Keratinocyte (primary cell): ENCODE measurements around the gene VPS35L. TPM values are rescaled to one million over a fixed set of nuclear protein-coding genes. Genes with fewer than 3 reads are reported as not detected.

Experiments
- DNase-seq: peaks from one replicate; pipeline ENCODE4 v3.0.0-alpha.2; 2011; ENCODE audit warnings: low read depth, missing footprints, low spot score
- FAIRE-seq: peaks from 2 replicates; lab custom pipeline; 2011; peaks lifted over from hg19 to GRCh38; lab: Jason Lieb, UNC
- H2AFZ ChIP-seq: 2 replicates; pipeline ENCODE4 v1.6.0; 2012; ENCODE audit warnings: low read length, control low read depth, inconsistent platforms; ENCODE audit not compliant: control insufficient read depth
- H3K27ac ChIP-seq: 2 replicates; pipeline ENCODE4 v1.5.1; 2011; ENCODE audit warnings: low read length; ENCODE audit not compliant: control insufficient read depth, insufficient read depth
- H3K27me3 ChIP-seq: 3 replicates; pipeline ENCODE4 v1.6.0; 2011; ENCODE audit warnings: low read length; ENCODE audit not compliant: control insufficient read depth, insufficient read depth; ENCODE audit errors: extremely low read depth
- H3K36me3 ChIP-seq, 2 experiments: 2 replicates in 1 of 2; 3 replicates in 1 of 2; pipeline ENCODE4 v1.5.1; 2011; ENCODE audit warnings: low read length in 2 of 2, mild to moderate bottlenecking in 1 of 2; ENCODE audit not compliant: control insufficient read depth in 2 of 2, insufficient read depth in 2 of 2; ENCODE audit errors: extremely low read depth in 1 of 2
- H3K4me1 ChIP-seq: 3 replicates; pipeline ENCODE4 v1.5.1; 2011; ENCODE audit warnings: low read length; ENCODE audit not compliant: control insufficient read depth, insufficient read depth; ENCODE audit errors: extremely low read depth
- H3K4me2 ChIP-seq: 3 replicates; pipeline ENCODE4 v1.6.0; 2011; ENCODE audit warnings: low read depth, low read length; ENCODE audit not compliant: control insufficient read depth, insufficient read depth; ENCODE audit errors: extremely low read depth
- H3K4me3 ChIP-seq, 3 experiments: fragments of 200-600 bp in 1 of 3; sonication (generic) in 1 of 3; 2 replicates in 2 of 3; 3 replicates in 1 of 3; pipeline ENCODE4 v1.5.1; 2011 to 2016; ENCODE audit warnings: low read length in 3 of 3, mild to moderate bottlenecking in 3 of 3, control low read depth in 2 of 3, inconsistent platforms in 1 of 3, low read depth in 1 of 3, mixed read lengths in 1 of 3, mixed run types in 1 of 3, moderate library complexity in 1 of 3; ENCODE audit not compliant: control insufficient read depth in 2 of 3, insufficient read depth in 2 of 3; ENCODE audit errors: extremely low read depth in 1 of 3
- H3K79me2 ChIP-seq: 2 replicates; pipeline ENCODE4 v1.6.0; 2012; ENCODE audit warnings: low read length; ENCODE audit not compliant: control insufficient read depth, insufficient read depth
- H3K9ac ChIP-seq: 3 replicates; pipeline ENCODE4 v1.6.0; 2011; ENCODE audit warnings: low read length; ENCODE audit not compliant: control insufficient read depth, insufficient read depth; ENCODE audit errors: extremely low read depth
- H3K9me1 ChIP-seq: 3 replicates; pipeline ENCODE4 v1.6.0; 2011; ENCODE audit warnings: low read length; ENCODE audit not compliant: control insufficient read depth, insufficient read depth; ENCODE audit errors: extremely low read depth
- H3K9me3 ChIP-seq: 2 replicates; pipeline ENCODE4 v1.5.1; 2012; ENCODE audit warnings: low read depth, low read length; ENCODE audit not compliant: control insufficient read depth
- H4K20me1 ChIP-seq: 3 replicates; pipeline ENCODE4 v1.6.0; 2011; ENCODE audit warnings: low read length; ENCODE audit not compliant: control insufficient read depth, insufficient read depth; ENCODE audit errors: extremely low read depth
- EZH2 ChIP-seq: IDR thresholded peaks from one replicate; pipeline ENCODE4 v1.6.1; 2012; ENCODE audit warnings: inconsistent platforms, mild to moderate bottlenecking, low read length, moderate library complexity
- dilution Hi-C: fragments of 300-500 bp; cut with MboI; formaldehyde crosslinking; loops from one replicate; pipeline ENCODE4 v1.7.0; 2020; ENCODE audit warnings: low sequenced_read_pairs; ENCODE audit not compliant: extremely low pct_ligation_motif_present
- polyA plus RNA-seq, 5 experiments: library from polyadenylated mRNA; depleted of rRNA in 3 of 5; stranded (reverse) in 3 of 5; stranded (forward) in 1 of 5; unstranded in 1 of 5; fragments of >200 nt; gene quantifications; 1 replicate in 1 of 5; 2 replicates in 3 of 5; 3 replicates in 1 of 5; pipeline versions ENCODE4 v1.2.1 to v1.2.3, GENCODE V29; 2011 to 2012; ENCODE audit warnings: missing spikeins in 2 of 5, low read depth in 1 of 5, low replicate concordance in 1 of 5
- TF ChIP-seq, protein P1 (sequence below), 3 experiments: IDR thresholded peaks in 1 of 3; conservative IDR thresholded peaks in 1 of 3; optimal IDR thresholded peaks in 1 of 3; 2 replicates in 2 of 3; 3 replicates in 1 of 3; pipeline versions ENCODE3 to v1.5.1; 2011; ENCODE audit warnings: low read length in 3 of 3, mild to moderate bottlenecking in 3 of 3, moderate library complexity in 2 of 3, control low read depth in 1 of 3, inconsistent platforms in 1 of 3; ENCODE audit not compliant: insufficient read depth in 2 of 3; ENCODE audit errors: extremely low read depth in 1 of 3

VPS35L gene
- polyA plus RNA-seq, 1 donor (not counting 4 experiments of a cell fraction or from before 2014, with no cell fraction given) = 22.1 TPM

DNA sequence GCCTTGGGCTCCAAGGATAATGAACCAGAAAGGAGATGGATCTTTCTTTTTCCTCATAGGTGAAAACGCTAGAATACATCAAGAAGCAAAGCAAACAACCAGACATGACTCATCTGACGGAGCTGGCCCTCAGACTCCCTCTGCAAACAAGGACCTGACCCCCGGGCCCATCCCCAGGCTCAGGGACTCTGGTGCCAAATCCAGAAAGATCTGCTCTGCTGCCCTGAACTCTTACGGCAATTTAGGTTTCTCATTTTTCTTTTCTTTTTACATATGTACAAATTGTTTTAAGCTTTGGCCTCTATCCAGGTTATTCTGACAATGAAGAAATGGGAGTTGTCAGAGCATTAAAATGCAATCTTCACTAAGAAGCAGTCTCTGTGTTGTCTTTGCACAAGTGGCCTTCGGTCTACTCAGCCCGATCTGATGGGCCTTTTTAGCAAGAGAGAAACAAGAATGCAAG is 144.8 kb downstream of the VPS35L start:
- Histone ChIP-seq H3K27me3 (no peaks in the 10 kb centered on the region), H3K4me2 (no peak overlapping the region), H4K20me1 (peaks cover 12% of the 10 kb centered on the region), H3K9ac (no peak overlapping the region), H3K4me3 (no peak overlapping the region), H3K4me1 (peaks cover 25% of the 10 kb centered on the region), H3K9me3 (peaks cover 2% of the 10 kb centered on the region), H3K79me2 (no peaks in the 10 kb centered on the region), H2AFZ (no peak overlapping the region), H3K27ac (no peak overlapping the region), H3K36me3 (peaks cover 10 to 23% of the 10 kb centered on the region in 2 experiments), H3K9me1 (no peaks in the 10 kb centered on the region)
- dilution Hi-C loops = no loop called here
- DNase-seq = no peak
- TF ChIP-seq, protein P1, sequence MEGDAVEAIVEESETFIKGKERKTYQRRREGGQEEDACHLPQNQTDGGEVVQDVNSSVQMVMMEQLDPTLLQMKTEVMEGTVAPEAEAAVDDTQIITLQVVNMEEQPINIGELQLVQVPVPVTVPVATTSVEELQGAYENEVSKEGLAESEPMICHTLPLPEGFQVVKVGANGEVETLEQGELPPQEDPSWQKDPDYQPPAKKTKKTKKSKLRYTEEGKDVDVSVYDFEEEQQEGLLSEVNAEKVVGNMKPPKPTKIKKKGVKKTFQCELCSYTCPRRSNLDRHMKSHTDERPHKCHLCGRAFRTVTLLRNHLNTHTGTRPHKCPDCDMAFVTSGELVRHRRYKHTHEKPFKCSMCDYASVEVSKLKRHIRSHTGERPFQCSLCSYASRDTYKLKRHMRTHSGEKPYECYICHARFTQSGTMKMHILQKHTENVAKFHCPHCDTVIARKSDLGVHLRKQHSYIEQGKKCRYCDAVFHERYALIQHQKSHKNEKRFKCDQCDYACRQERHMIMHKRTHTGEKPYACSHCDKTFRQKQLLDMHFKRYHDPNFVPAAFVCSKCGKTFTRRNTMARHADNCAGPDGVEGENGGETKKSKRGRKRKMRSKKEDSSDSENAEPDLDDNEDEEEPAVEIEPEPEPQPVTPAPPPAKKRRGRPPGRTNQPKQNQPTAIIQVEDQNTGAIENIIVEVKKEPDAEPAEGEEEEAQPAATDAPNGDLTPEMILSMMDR (optimal IDR thresholded peaks at IDR 0.05 in 1 of 3, IDR thresholded peaks at IDR 0.05 in 1 of 3, conservative IDR thresholded peaks at IDR 0.05 in 1 of 3; ENCODE audit: extremely low read depth in 1 of 3, insufficient read depth in 2 of 3, low read length in 3 of 3) = no peak
- no peak for TF ChIP-seq EZH2
- FAIRE-seq = no peak

DNA sequence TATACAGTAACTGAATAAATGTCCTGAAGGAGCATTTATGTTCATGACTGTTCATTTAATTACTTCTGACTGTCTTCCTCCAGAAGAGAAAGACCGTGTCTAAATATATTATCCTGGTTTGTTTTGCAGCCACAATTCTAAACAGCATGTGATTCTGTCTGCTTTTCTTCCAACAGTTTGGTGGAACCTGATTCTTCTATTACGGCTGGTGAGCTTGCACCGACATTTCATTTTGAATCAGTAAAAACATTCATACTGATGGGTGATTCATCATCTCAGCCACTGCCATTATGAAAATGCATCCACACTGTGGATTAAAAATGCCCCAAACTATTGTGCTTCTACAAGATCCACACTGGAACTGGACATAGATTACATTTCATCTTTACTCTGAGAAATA is 145.6 kb downstream of the VPS35L start:
- no peak overlapping the region for H2AFZ ChIP-seq
- no peak overlapping the region for H3K4me3 ChIP-seq
- no peak overlapping the region for H3K4me2 ChIP-seq
- peaks cover 2% of the 10 kb centered on the region for H3K9me3 ChIP-seq
- no peak overlapping the region for H3K27ac ChIP-seq
- peaks cover 12% of the 10 kb centered on the region for H4K20me1 ChIP-seq
- peaks cover 10 to 29% of the 10 kb centered on the region in 2 experiments for H3K36me3 ChIP-seq
- peaks cover 24% of the 10 kb centered on the region for H3K4me1 ChIP-seq
- TF ChIP-seq EZH2 = no peak
- H3K9ac ChIP-seq = no peak overlapping the region
- no peaks in the 10 kb centered on the region for H3K9me1 ChIP-seq
- H3K79me2 ChIP-seq = no peaks in the 10 kb centered on the region
- H3K27me3 ChIP-seq = no peaks in the 10 kb centered on the region
- dilution Hi-C loops = no loop called here
- FAIRE-seq (no peak), DNase-seq (no peak)
